Panc1 (cell line): ENCODE data around the gene RNF167.

Source experiments
- POLR2AphosphoS5 ChIP-seq: IDR thresholded peaks from 2 replicates; pipeline ENCODE4 v1.6.1; 2012; ENCODE audit warnings: mild to moderate bottlenecking, low read depth, low read length, moderate library complexity
- SIN3A ChIP-seq: IDR thresholded peaks from 2 replicates; pipeline ENCODE4 v1.6.1; 2012; ENCODE audit warnings: low read depth, mild to moderate bottlenecking, low read length, moderate library complexity, borderline replicate concordance; ENCODE audit not compliant: insufficient read depth
- TF ChIP-seq, protein P1 (sequence below), 2 experiments: IDR thresholded peaks; 2 replicates each; pipeline ENCODE4 v1.6.1; 2011 to 2012; ENCODE audit warnings: low read depth in 2 of 2, control low read depth in 1 of 2, low read length in 1 of 2, mild to moderate bottlenecking in 1 of 2, moderate library complexity in 1 of 2; ENCODE audit not compliant: insufficient read depth in 1 of 2
- TF ChIP-seq, protein P2 (sequence below): fragments of 450-650 bp; IDR thresholded peaks from 2 replicates; pipeline ENCODE4 v1.5.1; 2017; ENCODE audit warnings: mild to moderate bottlenecking

DNA sequence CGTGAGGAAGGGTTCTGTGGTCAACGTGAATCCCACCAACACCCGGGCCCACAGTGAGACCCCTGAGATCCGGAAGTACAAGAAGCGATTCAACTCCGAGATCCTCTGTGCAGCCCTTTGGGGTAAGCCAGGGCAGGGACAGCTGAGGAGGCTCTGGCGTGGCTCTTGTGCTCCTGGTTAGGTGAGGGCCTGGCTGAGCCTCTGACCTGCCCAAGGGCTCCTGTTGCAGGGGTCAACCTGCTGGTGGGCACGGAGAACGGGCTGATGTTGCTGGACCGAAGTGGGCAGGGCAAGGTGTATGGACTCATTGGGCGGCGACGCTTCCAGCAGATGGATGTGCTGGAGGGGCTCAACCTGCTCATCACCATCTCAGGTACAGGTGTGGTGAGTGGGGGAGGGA, 44.9 kb upstream of the RNF167 start:
- TF ChIP-seq, protein P1, sequence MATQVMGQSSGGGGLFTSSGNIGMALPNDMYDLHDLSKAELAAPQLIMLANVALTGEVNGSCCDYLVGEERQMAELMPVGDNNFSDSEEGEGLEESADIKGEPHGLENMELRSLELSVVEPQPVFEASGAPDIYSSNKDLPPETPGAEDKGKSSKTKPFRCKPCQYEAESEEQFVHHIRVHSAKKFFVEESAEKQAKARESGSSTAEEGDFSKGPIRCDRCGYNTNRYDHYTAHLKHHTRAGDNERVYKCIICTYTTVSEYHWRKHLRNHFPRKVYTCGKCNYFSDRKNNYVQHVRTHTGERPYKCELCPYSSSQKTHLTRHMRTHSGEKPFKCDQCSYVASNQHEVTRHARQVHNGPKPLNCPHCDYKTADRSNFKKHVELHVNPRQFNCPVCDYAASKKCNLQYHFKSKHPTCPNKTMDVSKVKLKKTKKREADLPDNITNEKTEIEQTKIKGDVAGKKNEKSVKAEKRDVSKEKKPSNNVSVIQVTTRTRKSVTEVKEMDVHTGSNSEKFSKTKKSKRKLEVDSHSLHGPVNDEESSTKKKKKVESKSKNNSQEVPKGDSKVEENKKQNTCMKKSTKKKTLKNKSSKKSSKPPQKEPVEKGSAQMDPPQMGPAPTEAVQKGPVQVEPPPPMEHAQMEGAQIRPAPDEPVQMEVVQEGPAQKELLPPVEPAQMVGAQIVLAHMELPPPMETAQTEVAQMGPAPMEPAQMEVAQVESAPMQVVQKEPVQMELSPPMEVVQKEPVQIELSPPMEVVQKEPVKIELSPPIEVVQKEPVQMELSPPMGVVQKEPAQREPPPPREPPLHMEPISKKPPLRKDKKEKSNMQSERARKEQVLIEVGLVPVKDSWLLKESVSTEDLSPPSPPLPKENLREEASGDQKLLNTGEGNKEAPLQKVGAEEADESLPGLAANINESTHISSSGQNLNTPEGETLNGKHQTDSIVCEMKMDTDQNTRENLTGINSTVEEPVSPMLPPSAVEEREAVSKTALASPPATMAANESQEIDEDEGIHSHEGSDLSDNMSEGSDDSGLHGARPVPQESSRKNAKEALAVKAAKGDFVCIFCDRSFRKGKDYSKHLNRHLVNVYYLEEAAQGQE (IDR thresholded peaks at IDR 0.05; ENCODE audit: insufficient read depth in 1 of 2, low read depth in 2 of 2, low read length in 1 of 2): no peak
- TF ChIP-seq, protein P2, sequence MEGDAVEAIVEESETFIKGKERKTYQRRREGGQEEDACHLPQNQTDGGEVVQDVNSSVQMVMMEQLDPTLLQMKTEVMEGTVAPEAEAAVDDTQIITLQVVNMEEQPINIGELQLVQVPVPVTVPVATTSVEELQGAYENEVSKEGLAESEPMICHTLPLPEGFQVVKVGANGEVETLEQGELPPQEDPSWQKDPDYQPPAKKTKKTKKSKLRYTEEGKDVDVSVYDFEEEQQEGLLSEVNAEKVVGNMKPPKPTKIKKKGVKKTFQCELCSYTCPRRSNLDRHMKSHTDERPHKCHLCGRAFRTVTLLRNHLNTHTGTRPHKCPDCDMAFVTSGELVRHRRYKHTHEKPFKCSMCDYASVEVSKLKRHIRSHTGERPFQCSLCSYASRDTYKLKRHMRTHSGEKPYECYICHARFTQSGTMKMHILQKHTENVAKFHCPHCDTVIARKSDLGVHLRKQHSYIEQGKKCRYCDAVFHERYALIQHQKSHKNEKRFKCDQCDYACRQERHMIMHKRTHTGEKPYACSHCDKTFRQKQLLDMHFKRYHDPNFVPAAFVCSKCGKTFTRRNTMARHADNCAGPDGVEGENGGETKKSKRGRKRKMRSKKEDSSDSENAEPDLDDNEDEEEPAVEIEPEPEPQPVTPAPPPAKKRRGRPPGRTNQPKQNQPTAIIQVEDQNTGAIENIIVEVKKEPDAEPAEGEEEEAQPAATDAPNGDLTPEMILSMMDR: no peak
- TF ChIP-seq POLR2AphosphoS5: no peak
- TF ChIP-seq SIN3A: no peak
